Body of pancreas (tissue), 4 donors: ENCODE data around the gene GPR135. TPM values are rescaled to one million over a fixed set of nuclear protein-coding genes. Genes with fewer than 3 reads are reported as not detected.

ENCODE experiments used
- ATAC-seq: fragments of 150-250 bp; one replicate; pipeline ENCODE4 v1.9.1; 2016
- DNase-seq, 4 donors: peaks; one replicate each; pipeline ENCODE4 v3.0.0-alpha.2; 2019
- H3K27ac ChIP-seq, 4 donors: fragments of 200-600 bp; sonication (generic); 1 replicate in 3 of 4; 2 replicates in 1 of 4; pipeline versions ENCODE4 v1.5.1 to v1.6.1; 2016 to 2019; ENCODE audit warnings: mild to moderate bottlenecking in 1 of 4, mixed read lengths in 1 of 4, moderate library complexity in 1 of 4
- H3K27me3 ChIP-seq, 2 donors: fragments of 200-600 bp; sonication (generic); one replicate each; pipeline ENCODE4 v1.6.0; 2016; ENCODE audit warnings: mild to moderate bottlenecking in 1 of 2
- H3K36me3 ChIP-seq, 2 donors: fragments of 200-600 bp; sonication (generic); replicated peaks in 1 of 2; 2 replicates each; pipeline ENCODE4 v1.5.1; 2016; ENCODE audit warnings: low read depth in 2 of 2; ENCODE audit not compliant: insufficient read depth in 1 of 2
- H3K4me1 ChIP-seq: fragments of 200-600 bp; sonication (generic); one replicate; pipeline ENCODE4 v1.6.0; 2016
- H3K4me3 ChIP-seq, 2 donors: fragments of 200-600 bp; sonication (generic); 1 replicate in 1 of 2; 2 replicates in 1 of 2; pipeline ENCODE4 v1.5.1; 2016 to 2019
- H3K9me3 ChIP-seq, 3 donors: fragments of 200-600 bp; sonication (generic); 1 replicate in 2 of 3; 2 replicates in 1 of 3; pipeline ENCODE4 v1.5.1; 2016
- POLR2A ChIP-seq, 3 donors: fragments of 450-650 bp; IDR thresholded peaks; one replicate each; pipeline ENCODE4 v1.6.1; 2016; ENCODE audit warnings: antibody characterized with exemption in 3 of 3, mild to moderate bottlenecking in 2 of 3
- WGBS, 2 donors: methylation state at CpG; one replicate each; pipeline ENCODE4 v1.1.5; 2017; 5-methylcytosine and 5-hydroxymethylcytosine counted together
- intact Hi-C: fragments of 100-400 bp; cut with DNase I; formaldehyde crosslinking; loops from one replicate; pipeline ENCODE4 v1.15.1; 2023
- total RNA-seq, 2 donors: library from RNA; depleted of rRNA; stranded (reverse); fragments of >200 nt; gene quantifications; one replicate each; pipeline ENCODE4 v1.1.0, GENCODE V29; 2016
- TF ChIP-seq, protein P1 (sequence below), 7 experiments: fragments of 450-650 bp in 4 of 7; fragments of 200-600 bp in 3 of 7; sonication (generic) in 3 of 7; IDR thresholded peaks; one replicate each; pipeline ENCODE4 v1.5.1; 2016 to 2019; ENCODE audit warnings: antibody characterized with exemption in 7 of 7

The GPR135 gene
- 1 to 10 TPM; 4.2 to 4.6 TPM for total RNA-seq

DNA sequence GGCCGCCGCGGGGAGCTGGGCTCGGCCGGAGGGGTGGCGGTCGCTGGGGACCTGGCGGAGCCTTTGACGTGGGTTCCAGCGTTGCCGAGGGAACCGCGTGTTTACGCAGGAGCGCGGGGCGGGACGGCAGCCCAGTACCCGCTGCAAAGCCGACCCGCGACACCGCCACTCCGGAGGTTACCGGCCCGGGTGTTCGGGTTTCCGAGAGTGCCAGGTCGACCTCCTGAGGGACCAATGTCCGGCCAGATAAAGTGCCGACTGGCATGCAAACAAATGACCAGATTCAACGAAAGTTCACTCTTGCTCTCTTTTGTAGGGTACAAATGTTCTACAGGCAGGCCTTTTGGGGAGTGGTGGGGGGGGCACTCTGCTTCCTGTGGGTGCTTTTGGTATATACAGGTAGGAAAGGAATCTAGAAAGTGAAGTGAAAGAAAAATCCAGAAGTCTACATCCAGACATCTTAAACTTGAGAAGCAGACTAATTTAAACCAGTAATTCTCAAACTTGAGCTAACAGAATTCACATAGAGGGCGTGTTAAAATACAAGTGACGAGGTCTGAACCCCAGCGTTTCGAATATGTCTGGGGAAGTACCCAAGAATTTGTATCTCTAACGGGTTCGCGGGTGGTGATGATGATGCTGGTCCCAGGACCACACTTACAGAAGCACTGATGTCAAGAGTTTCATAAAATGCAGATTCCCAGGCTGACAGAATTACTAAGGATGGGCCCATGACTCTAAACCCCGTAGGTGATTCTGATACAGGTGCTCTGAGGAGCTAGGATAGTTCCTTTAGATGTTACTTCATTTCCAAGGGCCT lies at the start of gene GPR135:
GPR135 (minus strand) TSS at position 65 of the 820 bp plus-strand sequence. CDS start 154 bp downstream, outside the sequence.
- no peaks in the 10 kb centered on the region for H3K27me3 ChIP-seq
- no peaks in the 10 kb centered on the region for H3K36me3 ChIP-seq
- H3K27ac ChIP-seq = peak within 1 kb of the TSS in 3 of 4 donors; percentile 60 to 73 (median 70)
- peak within 1 kb of the TSS; percentile 45 to 55 for H3K4me3 ChIP-seq
- peak in 1 of 3 donors; percentile 4 for TF ChIP-seq POLR2A (IDR thresholded peaks at IDR 0.05)
- TF ChIP-seq, protein P1, sequence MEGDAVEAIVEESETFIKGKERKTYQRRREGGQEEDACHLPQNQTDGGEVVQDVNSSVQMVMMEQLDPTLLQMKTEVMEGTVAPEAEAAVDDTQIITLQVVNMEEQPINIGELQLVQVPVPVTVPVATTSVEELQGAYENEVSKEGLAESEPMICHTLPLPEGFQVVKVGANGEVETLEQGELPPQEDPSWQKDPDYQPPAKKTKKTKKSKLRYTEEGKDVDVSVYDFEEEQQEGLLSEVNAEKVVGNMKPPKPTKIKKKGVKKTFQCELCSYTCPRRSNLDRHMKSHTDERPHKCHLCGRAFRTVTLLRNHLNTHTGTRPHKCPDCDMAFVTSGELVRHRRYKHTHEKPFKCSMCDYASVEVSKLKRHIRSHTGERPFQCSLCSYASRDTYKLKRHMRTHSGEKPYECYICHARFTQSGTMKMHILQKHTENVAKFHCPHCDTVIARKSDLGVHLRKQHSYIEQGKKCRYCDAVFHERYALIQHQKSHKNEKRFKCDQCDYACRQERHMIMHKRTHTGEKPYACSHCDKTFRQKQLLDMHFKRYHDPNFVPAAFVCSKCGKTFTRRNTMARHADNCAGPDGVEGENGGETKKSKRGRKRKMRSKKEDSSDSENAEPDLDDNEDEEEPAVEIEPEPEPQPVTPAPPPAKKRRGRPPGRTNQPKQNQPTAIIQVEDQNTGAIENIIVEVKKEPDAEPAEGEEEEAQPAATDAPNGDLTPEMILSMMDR (IDR thresholded peaks at IDR 0.05) = no peak
- WGBS, 2 donors = 18 to 51% methylated on average over 11 to 40 of the region's 40 CpGs
- intact Hi-C loops = no loop called here
- DNase-seq = peak in 2 of 4 donors; percentile 59 to 61
- peak; percentile 63 for ATAC-seq
- peaks cover 11% of the 10 kb centered on the region for H3K4me1 ChIP-seq
- no peaks in the 10 kb centered on the region for H3K9me3 ChIP-seq

- Histone ChIP-seq H3K4me3 (no peak overlapping the region), H3K27ac (no peak overlapping the region), H3K9me3 (no peaks in the 10 kb centered on the region), H3K4me1 (no peaks in the 10 kb centered on the region), H3K27me3 (no peaks in the 10 kb centered on the region), H3K36me3 (no peaks in the 10 kb centered on the region)
- 61 to 64% methylated on average over 4 of the region's 4 CpGs for WGBS, 2 donors
- DNase-seq (peak in 1 of 4 donors; percentile 12), ATAC-seq (no peak)
- no peak for TF ChIP-seq POLR2A (IDR thresholded peaks at IDR 0.05)
- TF ChIP-seq, protein P1 (IDR thresholded peaks at IDR 0.05) = peak in 5 of 7 experiments; percentile 16 to 26 (median 19)
- intact Hi-C loops = no loop called here
Observed at GRCh38 chr14:59511916-59512575, 46.9 kb upstream of the GPR135 start.

- TF ChIP-seq, protein P1 (IDR thresholded peaks at IDR 0.05) = no peak
- TF ChIP-seq POLR2A (IDR thresholded peaks at IDR 0.05) = no peak
Observed at GRCh38 chr14:59510966-59511365, 45.8 kb upstream of the GPR135 start.

GRCh38 chr14:59510001-59510400 lies 44.8 kb upstream of the GPR135 start:
- TF ChIP-seq, protein P1 (IDR thresholded peaks at IDR 0.05) = no peak
- TF ChIP-seq POLR2A (IDR thresholded peaks at IDR 0.05) = no peak
- WGBS, 2 donors = 71% methylated on average over 2 of the region's 2 CpGs
- Histone ChIP-seq H3K27me3 (no peaks in the 10 kb centered on the region), H3K36me3 (no peaks in the 10 kb centered on the region), H3K9me3 (no peaks in the 10 kb centered on the region), H3K4me1 (no peaks in the 10 kb centered on the region), H3K27ac (no peak overlapping the region), H3K4me3 (no peak overlapping the region)
- DNase-seq (no peak), ATAC-seq (no peak)
- intact Hi-C loops = no loop called here

More at GRCh38 chr14:59510966-59511365, 45.8 kb upstream of the GPR135 start:
- no peak overlapping the region for H3K27ac ChIP-seq
- intact Hi-C loops = no loop called here
- no peaks in the 10 kb centered on the region for H3K36me3 ChIP-seq
- no peaks in the 10 kb centered on the region for H3K27me3 ChIP-seq
- DNase-seq (no peak), ATAC-seq (no peak)
- no peaks in the 10 kb centered on the region for H3K4me1 ChIP-seq
- WGBS, 2 donors = 57% methylated on average over 3 of the region's 3 CpGs
- no peak overlapping the region for H3K4me3 ChIP-seq
- no peaks in the 10 kb centered on the region for H3K9me3 ChIP-seq
